Activated CD8-positive, alpha-beta T cell treated with anti-CD3 and anti-CD28 coated beads, Interleukin-2, amount 10 ng/mL, durations not matched to agents 7 days and 5 days (primary cell): ENCODE results near the gene STEAP3. TPM values are rescaled to one million over a fixed set of nuclear protein-coding genes. Genes with fewer than 3 reads are reported as not detected.

Experiments used
- ATAC-seq: fragments of 150-1000 bp; cut with Tn5 transposase; one replicate; pipeline ENCODE4 v1.10.0; 2021; ENCODE audit warnings: moderate library complexity
- CTCF ChIA-PET: fragments of 350-600 bp; sonication (Branson Sonifier 250); formaldehyde crosslinking; loops from one replicate; lab custom pipeline; 2021; ENCODE audit warnings: antibody characterized with exemption; lab: Charles Lee
- POLR2A ChIA-PET: fragments of 350-600 bp; sonication (Branson Sonifier 250); formaldehyde crosslinking; loops from one replicate; lab custom pipeline; 2021; ENCODE audit warnings: antibody characterized with exemption; lab: Charles Lee
- DNase-seq: peaks from one replicate; pipeline ENCODE4 v3.0.0-alpha.2; 2020
- H3K27ac Mint-ChIP-seq: one replicate; pipeline ENCODE4 v1.8.0; 2021; ENCODE audit warnings: mild to moderate bottlenecking, mixed read lengths
- H3K27me3 Mint-ChIP-seq: one replicate; pipeline ENCODE4 v1.8.0; 2021; ENCODE audit warnings: low read depth, mixed read lengths
- H3K36me3 Mint-ChIP-seq: one replicate; pipeline ENCODE4 v1.8.0; 2021; ENCODE audit warnings: low read depth, mixed read lengths
- H3K4me1 Mint-ChIP-seq: one replicate; pipeline ENCODE4 v1.8.0; 2021; ENCODE audit warnings: low read depth, mixed read lengths
- H3K4me3 Mint-ChIP-seq: one replicate; pipeline ENCODE4 v1.8.0; 2021; ENCODE audit warnings: mild to moderate bottlenecking, mixed read lengths
- H3K9me3 Mint-ChIP-seq: one replicate; pipeline ENCODE4 v1.8.0; 2022; ENCODE audit warnings: mixed read lengths; ENCODE audit not compliant: insufficient read depth
- total RNA-seq, 2 experiments: library from RNA; stranded (reverse); gene quantifications; one replicate each; pipeline ENCODE4 v1.2.3, GENCODE V29; 2021

Gene STEAP3
- total RNA-seq, 2 experiments from 2014 or later, result 0.13 TPM

- no peak for ATAC-seq
Measured at GRCh38 chr2:119181791-119182445, 41.7 kb upstream of the STEAP3 start.

GRCh38 chr2:119184512-119184911, 39.1 kb upstream of the STEAP3 start:
- Mint-ChIP-seq H3K4me3 (no peak overlapping the region), H3K36me3 (no peaks in the 10 kb centered on the region), H3K4me1 (no peaks in the 10 kb centered on the region), H3K9me3 (no peaks in the 10 kb centered on the region), H3K27me3 (no peaks in the 10 kb centered on the region), H3K27ac (no peak overlapping the region)
- ChIA-PET CTCF (interaction anchor here (1.3 kb wide), 1 partner anchor 9 kb away, joined by 7 read pairs; no protein-coding TSS in a partner anchor), POLR2A (no interaction called here)
- DNase-seq, result no peak
- ATAC-seq, result no peak

More at GRCh38 chr2:119181791-119182445, 41.7 kb upstream of the STEAP3 start:
- no peak overlapping the region for H3K4me3 Mint-ChIP-seq
- ChIA-PET POLR2A (no interaction called here), CTCF (no interaction called here)
- no peak for DNase-seq
- H3K27me3 Mint-ChIP-seq, result no peaks in the 10 kb centered on the region
- no peaks in the 10 kb centered on the region for H3K36me3 Mint-ChIP-seq
- H3K9me3 Mint-ChIP-seq, result no peaks in the 10 kb centered on the region
- no peak overlapping the region for H3K27ac Mint-ChIP-seq
- H3K4me1 Mint-ChIP-seq, result no peaks in the 10 kb centered on the region

DNA sequence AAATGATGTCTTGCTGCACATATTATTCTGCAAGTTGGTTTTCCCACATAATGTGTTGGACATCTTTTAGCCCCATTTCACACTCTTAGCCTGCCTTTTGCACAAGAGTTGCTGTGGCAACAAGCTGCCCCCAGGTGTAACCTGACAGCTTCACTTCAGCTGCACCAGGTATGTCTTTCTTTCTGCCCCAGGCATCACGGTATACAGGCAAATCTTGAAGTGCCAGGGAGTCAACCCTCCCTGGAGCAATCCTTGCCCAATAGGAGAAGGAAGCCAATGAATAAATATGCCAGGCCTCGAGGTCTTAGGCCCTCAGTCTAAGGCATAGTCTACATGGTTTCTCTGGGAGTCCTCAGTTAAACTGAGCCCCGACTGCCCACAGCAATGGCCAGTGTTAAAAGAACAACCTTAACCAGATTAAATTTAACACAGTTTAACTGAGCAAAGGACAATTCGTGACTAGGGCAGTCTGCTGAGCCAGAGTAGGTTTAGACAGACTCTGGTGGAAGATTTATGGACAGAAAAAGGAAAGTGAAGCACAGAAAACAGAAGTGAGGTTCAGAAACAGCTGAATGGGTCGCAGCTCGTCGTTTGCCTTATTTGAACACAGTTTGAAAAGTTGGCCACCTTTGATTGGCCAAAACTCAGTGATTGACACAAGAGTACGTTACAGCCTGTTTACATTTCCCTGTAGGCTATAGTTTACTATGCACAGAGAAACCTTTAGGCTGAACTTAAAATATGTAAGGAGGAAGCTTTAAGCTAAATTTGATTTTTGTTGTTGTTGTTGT, 33.1 kb upstream of the STEAP3 start:
- ChIA-PET CTCF (no interaction called here), POLR2A (no interaction called here)
- H3K36me3 Mint-ChIP-seq, result no peaks in the 10 kb centered on the region
- no peak overlapping the region for H3K4me3 Mint-ChIP-seq
- H3K27ac Mint-ChIP-seq, result no peak overlapping the region
- no peaks in the 10 kb centered on the region for H3K27me3 Mint-ChIP-seq
- no peaks in the 10 kb centered on the region for H3K4me1 Mint-ChIP-seq
- DNase-seq (no peak), ATAC-seq (no peak)
- no peaks in the 10 kb centered on the region for H3K9me3 Mint-ChIP-seq

- H3K27ac Mint-ChIP-seq, result no peak overlapping the region
- CTCF ChIA-PET, result interaction anchor here (1.9 kb wide), 1 partner anchor 311 kb away, joined by 5 read pairs; no protein-coding TSS in a partner anchor
Measured at GRCh38 chr2:119192893-119193292, 30.7 kb upstream of the STEAP3 start.

GRCh38 chr2:119195001-119195400, 28.6 kb upstream of the STEAP3 start:
- ATAC-seq (no peak), DNase-seq (no peak)
- Mint-ChIP-seq H3K4me1 (no peaks in the 10 kb centered on the region), H3K9me3 (no peaks in the 10 kb centered on the region), H3K36me3 (no peaks in the 10 kb centered on the region), H3K27me3 (peaks cover 8% of the 10 kb centered on the region), H3K4me3 (no peak overlapping the region), H3K27ac (no peak overlapping the region)
- POLR2A ChIA-PET, result no interaction called here
- CTCF ChIA-PET, result no interaction called here

More at GRCh38 chr2:119192893-119193292, 30.7 kb upstream of the STEAP3 start:
- Mint-ChIP-seq H3K27me3 (no peaks in the 10 kb centered on the region), H3K4me1 (no peaks in the 10 kb centered on the region), H3K9me3 (no peaks in the 10 kb centered on the region), H3K36me3 (no peaks in the 10 kb centered on the region), H3K4me3 (no peak overlapping the region)
- ATAC-seq (no peak), DNase-seq (no peak)
- POLR2A ChIA-PET, result no interaction called here

DNA sequence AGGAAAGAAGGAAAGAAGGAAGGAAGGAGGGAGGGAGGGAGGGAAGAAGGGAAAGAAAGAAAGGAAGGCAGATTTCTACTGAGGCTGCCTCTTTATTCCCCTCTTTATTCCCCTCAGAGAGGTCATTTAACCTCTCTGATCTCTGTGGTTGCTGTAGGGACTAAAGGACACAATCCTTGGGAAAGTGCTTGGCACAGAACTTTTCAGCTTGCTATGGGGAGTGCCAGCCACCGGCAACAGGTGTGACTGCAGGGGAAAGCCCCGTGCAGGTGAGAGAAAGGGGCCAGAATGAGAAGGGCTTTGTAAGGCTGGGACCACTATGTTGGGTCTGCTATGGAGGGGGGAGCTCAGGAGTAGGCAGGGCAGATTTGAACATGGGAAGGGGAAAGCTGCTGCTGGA, 27.7 kb upstream of the STEAP3 start:
- Mint-ChIP-seq H3K36me3 (no peaks in the 10 kb centered on the region), H3K4me3 (no peak overlapping the region), H3K27ac (no peak overlapping the region), H3K27me3 (peaks cover 8% of the 10 kb centered on the region), H3K9me3 (no peaks in the 10 kb centered on the region), H3K4me1 (no peaks in the 10 kb centered on the region)
- no peak for DNase-seq
- no peak for ATAC-seq
- POLR2A ChIA-PET, result no interaction called here
- CTCF ChIA-PET, result no interaction called here

GRCh38 chr2:119196301-119197125, 27.1 kb upstream of the STEAP3 start:
- Mint-ChIP-seq H3K27me3 (peaks cover 8% of the 10 kb centered on the region), H3K9me3 (no peaks in the 10 kb centered on the region), H3K27ac (no peak overlapping the region), H3K36me3 (no peaks in the 10 kb centered on the region), H3K4me1 (no peaks in the 10 kb centered on the region), H3K4me3 (no peak overlapping the region)
- CTCF ChIA-PET, result no interaction called here
- DNase-seq (no peak), ATAC-seq (no peak)
- POLR2A ChIA-PET, result no interaction called here

DNA sequence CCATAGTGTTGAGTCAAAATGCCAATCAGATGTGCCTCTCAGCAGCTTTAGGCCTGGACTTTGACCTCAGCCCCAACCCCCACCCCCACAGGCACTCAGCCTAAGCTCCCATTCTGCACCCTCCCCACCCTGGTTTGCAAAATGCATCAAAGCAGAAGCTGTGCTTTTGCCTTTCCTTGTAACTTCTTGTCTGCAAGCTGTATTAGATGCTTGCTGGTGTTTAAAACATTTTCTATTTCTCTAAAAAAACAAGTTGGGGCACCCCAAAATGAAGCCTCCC, 26.6 kb upstream of the STEAP3 start:
- H3K27ac Mint-ChIP-seq, result no peak overlapping the region
- H3K27me3 Mint-ChIP-seq, result peaks cover 8% of the 10 kb centered on the region
- CTCF ChIA-PET, result no interaction called here
- ATAC-seq (no peak), DNase-seq (no peak)
- no peaks in the 10 kb centered on the region for H3K9me3 Mint-ChIP-seq
- H3K4me1 Mint-ChIP-seq, result no peaks in the 10 kb centered on the region
- no peak overlapping the region for H3K4me3 Mint-ChIP-seq
- H3K36me3 Mint-ChIP-seq, result no peaks in the 10 kb centered on the region
- POLR2A ChIA-PET, result no interaction called here

DNA sequence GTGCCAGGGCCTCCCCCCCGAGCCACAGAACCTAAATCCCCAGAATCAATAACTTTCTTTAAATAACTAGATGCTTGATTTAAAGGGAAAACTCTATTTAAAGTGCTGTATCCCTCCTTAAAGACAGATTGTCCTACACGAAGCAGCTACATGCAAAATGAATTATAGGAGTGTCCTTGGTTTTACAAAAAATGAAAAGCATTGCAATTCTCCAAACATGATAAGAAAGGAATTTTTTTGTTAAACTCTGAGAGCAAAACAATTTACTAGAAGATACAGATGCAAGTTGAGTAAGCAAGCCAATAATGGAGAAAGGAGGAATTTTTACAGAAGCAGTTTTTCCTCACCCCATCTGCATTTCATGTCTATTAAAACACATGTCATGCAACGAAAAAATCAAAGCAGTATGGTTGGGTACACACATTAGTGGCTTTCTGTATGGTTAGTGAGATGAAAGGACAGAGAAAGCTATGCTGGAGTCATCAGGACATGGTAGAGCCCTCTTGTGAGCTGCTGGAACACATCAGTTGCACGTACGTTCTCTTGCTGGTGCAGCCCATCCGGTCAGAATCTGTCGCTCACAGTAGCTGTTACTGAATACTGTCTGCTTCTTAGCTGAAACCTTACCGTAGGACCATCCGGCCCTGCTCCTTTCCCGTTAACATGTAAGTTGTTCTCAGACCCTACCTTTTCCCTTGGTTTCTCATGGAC, 25.9 kb upstream of the STEAP3 start:
- no peak for ATAC-seq
- POLR2A ChIA-PET, result no interaction called here

GRCh38 chr2:119198240-119198840, 25.3 kb upstream of the STEAP3 start:
- peaks cover 8% of the 10 kb centered on the region for H3K27me3 Mint-ChIP-seq
- POLR2A ChIA-PET, result no interaction called here

More for the DNA sequence above, 25.9 kb upstream of the STEAP3 start:
- Mint-ChIP-seq H3K4me1 (no peaks in the 10 kb centered on the region), H3K4me3 (no peak overlapping the region), H3K27ac (no peak overlapping the region), H3K36me3 (no peaks in the 10 kb centered on the region), H3K9me3 (no peaks in the 10 kb centered on the region), H3K27me3 (peaks cover 8% of the 10 kb centered on the region)
- CTCF ChIA-PET, result no interaction called here
- no peak for DNase-seq

GRCh38 chr2:119201815-119202214, 21.8 kb upstream of the STEAP3 start:
- H3K9me3 Mint-ChIP-seq, result no peaks in the 10 kb centered on the region
- ATAC-seq (no peak), DNase-seq (no peak)
- no peaks in the 10 kb centered on the region for H3K36me3 Mint-ChIP-seq
- no peak overlapping the region for H3K27ac Mint-ChIP-seq
- CTCF ChIA-PET, result no interaction called here
- POLR2A ChIA-PET, result no interaction called here
- H3K4me1 Mint-ChIP-seq, result no peaks in the 10 kb centered on the region
- no peak overlapping the region for H3K4me3 Mint-ChIP-seq
- H3K27me3 Mint-ChIP-seq, result peaks cover 8% of the 10 kb centered on the region

More at GRCh38 chr2:119198240-119198840, 25.3 kb upstream of the STEAP3 start:
- Mint-ChIP-seq H3K9me3 (no peaks in the 10 kb centered on the region), H3K4me1 (no peaks in the 10 kb centered on the region), H3K36me3 (no peaks in the 10 kb centered on the region), H3K27ac (no peak overlapping the region), H3K4me3 (no peak overlapping the region)
- ATAC-seq (no peak), DNase-seq (no peak)
- CTCF ChIA-PET, result no interaction called here
